Stimulated activated CD8-positive, alpha-beta memory T cell treated with anti-CD3 and anti-CD28 coated beads, Interleukin-15, amount 100 ng/mL, for 1 hour (primary cell): Measurements from ENCODE around the gene MAFG.

ENCODE experiments used
- DNase-seq: peaks from one replicate; pipeline ENCODE4 v3.0.0-alpha.2; 2020; ENCODE audit warnings: low read depth

The MAFG gene

GRCh38 chr17:81909966-81910839 lies 17.3 kb downstream of the MAFG start:
- DNase-seq: no peak

- DNase-seq: no peak
Measured at GRCh38 chr17:81909231-81909630, 18.3 kb downstream of the MAFG start.

DNA sequence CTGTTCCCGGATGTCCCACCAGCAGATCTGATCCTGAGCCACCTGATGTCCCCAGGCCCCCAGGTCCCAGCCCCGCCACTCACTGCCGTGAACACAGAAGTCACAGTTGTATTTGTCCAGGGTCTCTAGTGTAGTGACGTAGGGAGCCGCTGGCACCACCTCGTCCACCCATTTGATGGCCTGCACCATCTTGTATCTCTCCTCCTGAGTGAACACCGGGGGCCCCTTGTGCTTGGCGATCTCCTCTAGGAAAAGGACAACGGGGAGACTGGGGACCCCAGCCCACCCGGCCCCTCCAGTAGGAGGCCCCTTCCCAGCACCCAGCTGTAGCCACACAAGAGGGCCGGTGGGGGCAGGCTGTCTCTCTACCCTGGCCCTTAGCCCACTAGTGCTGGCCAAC lies 18.7 kb downstream of the MAFG start:
- DNase-seq: no peak

DNA sequence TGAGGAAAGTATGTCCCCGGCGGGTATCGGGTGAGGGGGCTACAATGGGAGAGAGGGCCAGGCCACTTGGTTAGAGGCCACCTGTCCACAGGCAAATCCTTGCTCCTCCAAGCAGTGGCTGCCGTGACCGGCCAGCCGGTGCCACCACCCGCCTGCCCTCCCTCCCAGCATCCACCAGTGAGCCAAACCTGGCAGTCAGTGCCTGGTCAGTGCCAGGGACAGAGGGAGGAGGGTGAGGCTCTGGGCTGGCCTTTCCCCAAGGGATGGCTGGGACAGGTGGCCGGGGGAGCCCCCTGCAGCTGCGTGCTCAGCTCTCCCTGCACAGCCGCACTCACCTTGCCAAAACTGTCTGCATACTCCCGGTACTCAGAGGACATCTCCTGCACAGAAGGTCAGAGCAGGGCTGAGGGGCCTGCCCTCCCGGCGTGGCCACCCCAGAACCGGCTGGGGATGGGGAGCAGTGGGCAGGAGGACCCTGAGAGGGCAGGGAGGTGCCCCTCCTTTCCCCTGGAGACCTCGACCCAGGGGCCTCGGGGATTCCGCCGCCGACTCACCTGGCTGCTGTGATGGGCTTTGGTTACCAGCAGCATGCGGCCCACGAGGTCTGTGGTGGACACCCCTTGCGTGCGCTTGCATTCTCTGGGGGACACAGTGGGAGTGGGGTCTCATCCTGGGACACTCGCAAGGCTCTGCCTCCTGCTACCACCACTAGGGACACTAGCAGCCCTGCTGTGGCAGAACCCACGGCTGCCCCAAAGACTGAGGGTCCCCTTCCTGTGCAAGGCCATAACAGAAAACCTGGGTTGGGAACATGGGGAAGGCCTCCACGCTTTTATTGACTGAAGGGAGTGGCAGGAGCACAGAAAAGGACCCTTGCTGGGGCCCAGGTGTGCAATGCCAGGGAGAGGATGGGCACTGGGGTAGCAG lies 20.1 kb downstream of the MAFG start:
- no peak for DNase-seq

DNA sequence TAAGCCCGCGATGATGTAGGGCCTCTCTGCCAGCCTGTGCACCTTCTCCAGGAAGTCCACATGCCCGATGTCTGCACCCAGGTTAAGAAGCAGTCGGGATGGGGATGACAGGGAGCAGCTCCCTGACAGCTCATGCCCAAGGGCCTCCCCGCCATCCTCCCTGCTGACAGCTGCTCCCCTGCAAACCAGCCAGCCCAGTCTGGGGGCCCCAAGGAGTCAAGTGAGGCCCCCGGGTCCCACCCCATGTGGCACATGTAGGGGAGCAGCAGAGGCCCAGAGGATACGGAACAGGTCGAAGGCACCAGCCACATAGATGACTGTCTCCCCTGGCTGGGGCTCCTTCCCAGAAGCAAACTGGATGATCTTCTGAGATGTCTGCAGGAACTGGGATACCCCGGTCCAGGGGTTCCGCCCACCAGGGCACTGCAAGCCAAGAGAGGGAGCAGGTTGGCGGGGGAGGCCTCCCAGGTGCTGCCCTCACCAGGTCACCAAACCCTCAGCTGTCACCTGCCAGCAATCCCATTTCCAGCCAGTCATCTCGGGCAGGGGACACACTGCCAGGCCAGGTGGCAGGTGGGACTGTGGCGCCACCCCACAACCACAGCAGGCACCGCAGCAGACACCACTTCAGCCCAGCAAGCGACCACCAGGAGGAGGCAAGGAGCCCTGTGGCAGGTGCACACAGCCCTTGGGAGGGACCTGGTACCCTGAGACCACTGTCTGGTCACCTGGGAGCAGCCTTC lies 20.9 kb downstream of the MAFG start:
- no peak for DNase-seq

DNA sequence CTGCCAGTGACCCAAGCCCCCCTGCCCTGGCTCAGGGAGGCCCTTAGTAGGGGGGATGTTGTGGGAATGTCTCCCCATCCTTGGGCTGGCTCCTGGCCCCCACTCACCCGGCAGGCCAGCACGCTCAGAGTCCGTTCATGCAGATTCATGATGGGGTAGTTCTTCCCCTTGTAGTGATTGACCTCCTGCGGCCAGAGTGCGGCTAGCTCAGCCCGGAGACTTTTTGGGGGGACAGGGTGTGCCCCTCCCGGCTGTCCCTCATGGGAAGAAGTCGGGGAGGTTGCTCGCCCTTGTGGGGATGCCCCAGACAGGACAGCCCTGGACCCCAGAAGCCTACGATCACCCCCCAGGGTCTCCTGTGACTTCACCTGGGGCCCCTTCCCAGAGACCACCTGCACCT lies 21.5 kb downstream of the MAFG start:
- no peak for DNase-seq

DNA sequence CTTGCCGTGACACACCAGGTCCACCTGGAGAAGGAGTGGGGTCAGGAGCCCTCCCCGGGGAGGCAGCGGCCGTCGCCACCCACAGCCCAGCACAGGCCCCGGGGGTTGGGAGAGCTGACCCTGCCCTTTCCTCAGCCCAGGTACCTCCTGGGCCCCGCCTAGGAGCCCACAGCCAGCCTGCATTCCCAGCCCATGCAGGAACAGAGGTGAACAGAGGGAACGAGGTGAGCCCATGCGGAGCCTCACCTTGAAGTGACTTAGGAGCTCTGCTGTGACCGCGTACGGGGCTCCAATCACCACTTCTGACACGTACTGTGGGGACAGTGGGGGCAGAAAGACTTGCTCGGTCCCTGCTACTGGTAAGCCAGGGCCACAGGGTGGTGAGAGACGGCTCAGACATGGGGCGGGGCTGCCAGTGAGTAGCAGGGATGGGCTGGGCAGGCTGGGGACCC lies 22.1 kb downstream of the MAFG start:
- no peak for DNase-seq

DNA sequence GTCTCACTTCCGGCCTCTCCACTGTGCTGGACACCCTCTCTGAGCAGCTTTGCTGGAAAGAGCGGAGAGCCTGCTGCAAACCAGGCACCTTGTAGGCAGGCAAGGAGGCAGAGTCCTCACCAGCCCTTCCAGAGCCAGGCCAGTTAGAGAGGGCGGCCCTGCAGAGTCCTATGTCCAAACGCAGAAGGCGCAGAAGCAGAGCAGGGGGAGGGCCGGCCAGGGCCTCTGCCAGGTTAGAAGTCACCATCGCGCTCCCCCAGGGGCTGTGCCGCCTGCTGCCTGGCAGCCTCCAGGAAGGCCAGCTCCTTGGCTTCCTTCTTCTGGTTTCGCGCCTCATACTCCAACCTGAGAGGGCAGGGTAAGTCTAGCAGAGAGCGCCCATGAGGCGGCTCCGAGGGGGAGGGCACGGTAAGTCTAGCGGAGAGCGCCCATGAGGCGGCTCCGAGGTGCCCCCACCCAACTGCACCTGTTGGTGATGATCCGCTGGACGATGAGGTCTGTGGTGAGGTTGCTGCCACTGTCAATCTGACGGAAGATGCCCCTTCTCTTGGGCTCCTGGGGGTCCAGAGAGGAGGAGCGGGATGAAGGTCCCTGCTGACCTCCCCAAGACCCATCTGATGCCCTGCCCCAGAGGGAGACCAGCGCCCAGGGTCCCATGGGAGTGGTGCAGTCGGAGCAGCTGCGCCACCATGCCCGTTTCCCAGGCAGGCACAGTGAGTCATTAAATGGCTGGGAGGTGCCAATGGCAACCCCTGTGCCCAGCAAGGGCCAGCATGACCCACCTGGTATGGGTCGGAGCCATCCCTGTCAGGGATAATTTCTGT lies 22.7 kb downstream of the MAFG start:
- DNase-seq: no peak

GRCh38 chr17:81903896-81904599 lies 23.5 kb downstream of the MAFG start:
- DNase-seq: no peak

GRCh38 chr17:81903415-81903831 lies 24.1 kb downstream of the MAFG start:
- DNase-seq: no peak

- DNase-seq: no peak
Measured at GRCh38 chr17:81902653-81903414, 24.7 kb downstream of the MAFG start.

DNA sequence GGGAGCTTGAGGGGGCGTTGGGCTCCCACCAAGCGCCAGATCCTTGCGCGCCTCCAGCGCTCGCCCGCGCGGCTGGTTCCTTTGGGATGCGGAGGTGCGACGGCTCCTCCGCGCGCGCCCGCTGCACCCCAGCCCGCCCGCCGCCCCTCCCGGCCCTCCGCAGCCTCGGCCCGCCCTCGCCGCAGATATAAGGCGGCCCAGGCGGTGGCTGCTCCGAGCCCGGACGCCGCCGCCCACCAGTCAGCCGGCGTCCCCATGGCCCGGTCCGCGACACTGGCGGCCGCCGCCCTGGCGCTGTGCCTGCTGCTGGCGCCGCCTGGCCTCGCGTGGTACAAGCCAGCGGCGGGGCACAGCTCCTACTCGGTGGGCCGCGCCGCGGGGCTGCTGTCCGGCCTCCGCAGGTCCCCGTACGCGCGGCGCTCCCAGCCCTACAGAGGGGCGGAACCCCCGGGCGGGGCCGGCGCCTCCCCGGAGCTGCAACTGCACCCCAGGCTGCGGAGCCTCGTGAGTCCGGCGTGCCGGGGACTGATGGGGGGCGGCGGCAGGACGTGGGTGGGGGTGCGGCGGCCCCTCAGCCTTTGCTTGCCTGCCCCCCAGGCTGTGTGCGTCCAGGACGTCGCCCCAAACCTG lies 25.4 kb downstream of the MAFG start, which contains the start of gene NPB:
NPB (plus strand) TSS at position 216 of the 630 bp plus-strand sequence; CDS start at position 256, 40 bp downstream.
- DNase-seq: no peak

DNA sequence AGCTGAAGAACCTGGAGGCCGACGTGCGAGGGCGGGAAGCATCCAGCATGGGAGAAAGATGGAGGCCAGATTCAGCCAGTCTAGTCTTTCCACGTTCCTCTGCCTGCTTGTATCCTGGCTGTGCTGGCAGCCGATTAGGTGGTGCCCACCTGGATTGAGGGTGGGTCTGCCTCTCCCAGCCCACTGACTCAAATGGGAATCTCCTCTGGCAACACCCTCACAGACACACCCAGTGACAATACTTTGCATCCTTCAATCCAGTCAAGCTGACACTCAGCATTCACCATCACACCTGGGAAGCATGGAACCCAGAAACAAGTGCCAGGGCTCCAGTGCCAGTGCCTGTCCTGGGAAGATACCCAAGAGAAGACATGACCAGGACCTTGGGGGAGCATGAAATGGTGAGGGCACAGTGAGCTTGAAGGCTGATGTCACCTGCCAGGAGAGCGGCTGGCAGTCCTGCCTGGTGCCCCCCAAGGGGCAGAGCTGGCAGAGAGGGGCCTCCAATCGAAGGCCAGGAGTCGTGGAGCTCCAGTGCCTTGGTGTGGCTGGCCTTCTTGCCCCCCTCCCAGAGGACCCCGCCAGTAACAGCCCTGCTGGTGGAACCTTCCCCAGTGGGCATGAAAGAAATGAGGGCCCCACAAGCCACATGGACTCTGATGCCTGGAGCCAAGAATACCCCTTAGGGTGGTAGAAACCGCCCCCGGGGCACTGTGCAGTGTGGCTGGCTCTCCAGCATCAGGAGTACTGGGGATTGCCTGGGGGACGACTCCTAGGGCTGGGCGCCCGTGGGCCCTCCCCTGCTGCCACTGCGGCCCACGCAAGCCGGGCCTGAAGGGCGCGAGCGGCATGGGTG lies 26.1 kb downstream of the MAFG start:
- no peak for DNase-seq

GRCh38 chr17:81900181-81900820 lies 27.2 kb downstream of the MAFG start:
- DNase-seq: no peak

- DNase-seq: no peak
Measured at GRCh38 chr17:81899514-81900166, 27.9 kb downstream of the MAFG start.

GRCh38 chr17:81898885-81899284 lies 28.6 kb downstream of the MAFG start:
- no peak for DNase-seq
